ENCODE data around the gene HESX1.

DNA sequence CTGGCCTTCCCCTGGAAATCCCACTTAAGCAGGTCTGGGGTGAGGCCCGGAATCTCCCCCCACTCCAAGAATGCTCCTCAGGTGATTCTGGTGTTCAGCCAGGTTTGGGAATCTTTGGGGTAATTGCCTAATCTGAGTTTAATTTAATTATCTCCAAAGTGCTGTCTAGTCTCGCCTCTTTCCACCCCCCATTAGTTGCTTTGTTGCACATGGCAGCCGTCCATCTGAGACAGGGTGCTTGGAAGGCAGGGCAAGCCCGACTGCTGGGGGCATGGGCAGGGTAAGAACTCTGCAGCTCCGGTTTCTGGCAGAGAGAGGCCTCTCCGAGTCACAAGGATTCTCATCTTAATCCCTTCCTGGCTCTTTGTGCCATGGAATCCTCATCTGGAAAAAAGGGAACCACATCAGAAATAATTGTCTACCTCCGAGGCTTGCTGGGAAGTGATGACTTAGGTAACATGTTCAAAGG, 49.6 kb downstream of the HESX1 start:
- TF ChIP-seq CTCF (IDR thresholded peaks at IDR 0.05) (no peak), POLR2A (IDR thresholded peaks at IDR 0.05) (no peak)

All from lower leg skin (tissue), 3 donors.